HEK293T (cell line): ENCODE data around the gene C10orf67.

Experiments
- CTCF ChIA-PET: fragments of 350-600 bp; formaldehyde crosslinking; extraction: SDS; loops from one replicate; lab custom pipeline; 2021; ENCODE audit warnings: antibody characterized with exemption, inconsistent platforms; lab: Yijun Ruan, JAX
- POLR2A ChIA-PET: fragments of 350-600 bp; formaldehyde crosslinking; extraction: SDS; loops from one replicate; lab custom pipeline; 2020; ENCODE audit warnings: antibody characterized with exemption, inconsistent platforms; lab: Yijun Ruan, JAX
- DNase-seq: peaks from one replicate; pipeline ENCODE4 v3.0.0; 2012; ENCODE audit warnings: mixed read lengths; ENCODE audit errors: extremely low spot score
- ARNT ChIP-seq: fragments of 450-650 bp; IDR thresholded peaks from 2 replicates; pipeline ENCODE4 v1.6.1; 2017; ENCODE audit warnings: mild to moderate bottlenecking
- BHLHE40 ChIP-seq: fragments of 450-650 bp; IDR thresholded peaks from 2 replicates; pipeline ENCODE4 v1.6.1; 2016; ENCODE audit warnings: mild to moderate bottlenecking, moderate library complexity, borderline replicate concordance
- CTBP1 ChIP-seq: fragments of 450-650 bp; IDR thresholded peaks from 2 replicates; pipeline ENCODE4 v1.6.1; 2016; ENCODE audit warnings: borderline replicate concordance
- ELF4 ChIP-seq: fragments of 450-650 bp; IDR thresholded peaks from 2 replicates; pipeline ENCODE4 v1.6.1; 2017; ENCODE audit warnings: antibody characterized with exemption
- FOXA1 ChIP-seq: fragments of 450-650 bp; IDR thresholded peaks from 2 replicates; pipeline ENCODE4 v1.6.1; 2016; ENCODE audit warnings: mild to moderate bottlenecking
- FOXK2 ChIP-seq: fragments of 450-650 bp; IDR thresholded peaks from 2 replicates; pipeline ENCODE4 v1.6.1; 2016; ENCODE audit warnings: mild to moderate bottlenecking
- FOXM1 ChIP-seq: fragments of 450-650 bp; IDR thresholded peaks from 2 replicates; pipeline ENCODE4 v1.6.1; 2017; ENCODE audit warnings: mild to moderate bottlenecking, borderline replicate concordance
- HDGF ChIP-seq: fragments of 450-650 bp; IDR thresholded peaks from 2 replicates; pipeline ENCODE4 v1.6.1; 2017; ENCODE audit warnings: antibody characterized with exemption, borderline replicate concordance
- L3MBTL2 ChIP-seq: fragments of 450-650 bp; conservative IDR thresholded peaks from 2 replicates; pipeline ENCODE4 v1.6.1; 2016; ENCODE audit warnings: mild to moderate bottlenecking
- LEF1 ChIP-seq: fragments of 450-650 bp; IDR thresholded peaks from 2 replicates; pipeline ENCODE4 v1.6.1; 2017; ENCODE audit warnings: mild to moderate bottlenecking, borderline replicate concordance
- NFRKB ChIP-seq: fragments of 450-650 bp; IDR thresholded peaks from 2 replicates; pipeline ENCODE4 v1.6.1; 2016; ENCODE audit warnings: mild to moderate bottlenecking, moderate library complexity
- PKNOX1 ChIP-seq: fragments of 450-650 bp; IDR thresholded peaks from 2 replicates; pipeline ENCODE4 v1.6.1; 2016
- SP1 ChIP-seq: fragments of 450-650 bp; IDR thresholded peaks from 2 replicates; pipeline ENCODE4 v1.6.1; 2017
- SUZ12 ChIP-seq: fragments of 450-650 bp; IDR thresholded peaks from 2 replicates; pipeline ENCODE4 v1.6.1; 2016; ENCODE audit warnings: mild to moderate bottlenecking
- TARDBP ChIP-seq: fragments of 450-650 bp; IDR thresholded peaks from 2 replicates; pipeline ENCODE4 v1.6.1; 2016
- ZNF384 ChIP-seq: fragments of 450-650 bp; IDR thresholded peaks from 2 replicates; pipeline ENCODE4 v1.6.1; 2016

C10orf67 gene

GRCh38 chr10:23187155-23187554 lies 157.4 kb downstream of the C10orf67 start:
- ChIA-PET CTCF (no interaction called here), POLR2A (no interaction called here)
- DNase-seq: no peak
- TF ChIP-seq SP1 (no peak), CTBP1 (no peak), FOXK2 (no peak), LEF1 (no peak), HDGF (no peak), SUZ12 (no peak), FOXM1 (no peak), ARNT (no peak), FOXA1 (no peak), TARDBP (no peak), ELF4 (no peak), PKNOX1 (no peak), ZNF384 (no peak)

GRCh38 chr10:23186697-23187096 lies 157.9 kb downstream of the C10orf67 start:
- ChIA-PET POLR2A (no interaction called here), CTCF (no interaction called here)
- TF ChIP-seq FOXK2 (no peak), PKNOX1 (no peak), FOXA1 (no peak), BHLHE40 (no peak), CTBP1 (no peak), L3MBTL2 (no peak), SP1 (no peak)
- DNase-seq: no peak

- TF ChIP-seq ZNF384 (no peak), FOXK2 (no peak), SUZ12 (no peak), FOXM1 (no peak), LEF1 (no peak), SP1 (no peak), BHLHE40 (no peak), NFRKB (no peak), TARDBP (no peak), ELF4 (no peak)
- DNase-seq: no peak
- ChIA-PET POLR2A (no interaction called here), CTCF (no interaction called here)
Measured at GRCh38 chr10:23186178-23186577, 158.4 kb downstream of the C10orf67 start.

GRCh38 chr10:23174977-23175512 lies 169.6 kb downstream of the C10orf67 start:
- POLR2A ChIA-PET: no interaction called here
- TF ChIP-seq FOXK2: no peak
- no peak for TF ChIP-seq PKNOX1
- no peak for TF ChIP-seq BHLHE40
- TF ChIP-seq HDGF: no peak
- no peak for TF ChIP-seq L3MBTL2
- no peak for TF ChIP-seq SUZ12
- no peak for TF ChIP-seq FOXA1
- TF ChIP-seq FOXM1: no peak
- no peak for TF ChIP-seq ZNF384
- TF ChIP-seq ELF4: no peak
- no peak for TF ChIP-seq NFRKB
- no peak for TF ChIP-seq TARDBP
- no peak for TF ChIP-seq LEF1
- CTCF ChIA-PET: interaction anchor here (0.8 kb wide), 1 partner anchor 863 kb away, joined by 3 read pairs; no protein-coding TSS in a partner anchor
- no peak for DNase-seq

GRCh38 chr10:23174074-23174976 lies 170.3 kb downstream of the C10orf67 start:
- CTCF ChIA-PET: no interaction called here
- no peak for TF ChIP-seq SP1
- POLR2A ChIA-PET: no interaction called here
- no peak for DNase-seq

GRCh38 chr10:23173214-23174073 lies 171.2 kb downstream of the C10orf67 start:
- DNase-seq: peak; percentile 61
- no peak for TF ChIP-seq SUZ12
- ChIA-PET CTCF (interaction anchor here (0.6 to 1.0 kb wide), 2 partner anchors 15 to 585 kb away, joined by 3 read pairs; no protein-coding TSS in a partner anchor), POLR2A (no interaction called here)
